Suprapubic skin (tissue), 4 donors: Measurements from ENCODE around the gene PLIN3.

Source experiments
- EP300 ChIP-seq: sonication (generic); formaldehyde crosslinking; IDR thresholded peaks from one replicate; pipeline ENCODE4 v1.6.1; 2017; ENCODE audit warnings: antibody characterized with exemption
- POLR2A ChIP-seq, 2 donors: fragments of 450-650 bp; IDR thresholded peaks; one replicate each; pipeline ENCODE4 v1.6.1; 2017; ENCODE audit warnings: antibody characterized with exemption in 2 of 2, mild to moderate bottlenecking in 2 of 2, moderate library complexity in 2 of 2
- POLR2AphosphoS5 ChIP-seq, 3 donors: sonication (generic); formaldehyde crosslinking; IDR thresholded peaks; one replicate each; pipeline ENCODE4 v1.6.1; 2017; ENCODE audit warnings: antibody characterized with exemption in 3 of 3
- TF ChIP-seq, protein P1 (sequence below), 2 donors: fragments of 200-600 bp in 1 of 2; fragments of 450-650 bp in 1 of 2; sonication (generic) in 1 of 2; IDR thresholded peaks; one replicate each; pipeline ENCODE4 v1.5.1; 2016 to 2019; ENCODE audit warnings: antibody characterized with exemption in 2 of 2, mild to moderate bottlenecking in 1 of 2, moderate library complexity in 1 of 2

DNA sequence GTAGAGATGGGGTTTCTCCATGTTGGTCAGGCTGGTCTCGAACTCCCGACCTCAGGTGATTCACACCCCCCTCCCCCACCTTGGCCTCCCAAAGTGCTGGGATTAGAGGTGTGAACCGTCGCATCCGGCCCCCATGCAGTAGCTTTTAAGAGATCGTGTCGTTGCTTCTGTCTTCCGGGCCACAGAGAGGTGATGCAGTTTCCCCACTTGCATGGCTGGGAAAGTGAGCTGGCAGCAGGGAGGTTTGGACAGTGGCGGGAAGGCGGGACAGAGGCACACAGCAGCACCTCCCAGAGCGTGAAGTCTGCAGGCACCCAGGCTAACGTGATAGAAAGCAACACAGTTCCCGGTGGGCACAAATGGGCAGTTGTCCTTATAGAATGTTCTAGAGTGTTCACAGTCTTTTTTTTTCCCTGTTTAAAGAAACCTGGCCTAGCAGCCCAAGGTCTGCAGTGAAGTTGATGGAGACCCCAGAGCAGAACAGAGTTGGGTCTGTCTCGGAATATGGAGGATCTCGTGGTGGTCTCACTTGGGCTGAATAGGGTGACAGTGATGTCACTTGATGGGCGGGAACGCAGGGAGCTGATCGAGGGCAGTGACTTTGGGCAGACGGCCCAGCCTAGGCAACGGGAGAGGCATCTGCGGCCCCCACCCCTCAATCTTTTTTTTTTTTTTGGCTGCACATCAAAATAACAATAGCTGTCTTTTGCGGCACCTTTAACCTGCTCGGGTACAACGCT is 46.7 kb upstream of the PLIN3 start:
- TF ChIP-seq POLR2A (IDR thresholded peaks at IDR 0.05) (no peak), EP300 (no peak), POLR2AphosphoS5 (IDR thresholded peaks at IDR 0.05) (no peak)
- TF ChIP-seq, protein P1, sequence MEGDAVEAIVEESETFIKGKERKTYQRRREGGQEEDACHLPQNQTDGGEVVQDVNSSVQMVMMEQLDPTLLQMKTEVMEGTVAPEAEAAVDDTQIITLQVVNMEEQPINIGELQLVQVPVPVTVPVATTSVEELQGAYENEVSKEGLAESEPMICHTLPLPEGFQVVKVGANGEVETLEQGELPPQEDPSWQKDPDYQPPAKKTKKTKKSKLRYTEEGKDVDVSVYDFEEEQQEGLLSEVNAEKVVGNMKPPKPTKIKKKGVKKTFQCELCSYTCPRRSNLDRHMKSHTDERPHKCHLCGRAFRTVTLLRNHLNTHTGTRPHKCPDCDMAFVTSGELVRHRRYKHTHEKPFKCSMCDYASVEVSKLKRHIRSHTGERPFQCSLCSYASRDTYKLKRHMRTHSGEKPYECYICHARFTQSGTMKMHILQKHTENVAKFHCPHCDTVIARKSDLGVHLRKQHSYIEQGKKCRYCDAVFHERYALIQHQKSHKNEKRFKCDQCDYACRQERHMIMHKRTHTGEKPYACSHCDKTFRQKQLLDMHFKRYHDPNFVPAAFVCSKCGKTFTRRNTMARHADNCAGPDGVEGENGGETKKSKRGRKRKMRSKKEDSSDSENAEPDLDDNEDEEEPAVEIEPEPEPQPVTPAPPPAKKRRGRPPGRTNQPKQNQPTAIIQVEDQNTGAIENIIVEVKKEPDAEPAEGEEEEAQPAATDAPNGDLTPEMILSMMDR (IDR thresholded peaks at IDR 0.05): no peak
